DND-41 (cell line): ENCODE results near the gene HOXA4.
A peak's percentile ranks its signal among the peaks of the same experiment; 100 is the strongest.

Source experiments
- ATAC-seq: fragments of 200-7000 bp; cut with Tn5 transposase; 3 replicates; pipeline ENCODE4 v1.9.1; 2021; ENCODE audit warnings: low read depth; ENCODE audit not compliant: insufficient read depth
- DNase-seq: peaks from one replicate; pipeline ENCODE4 v3.0.0-alpha.2; 2020
- H2AFZ ChIP-seq: 2 replicates; pipeline ENCODE4 v1.6.0; 2012; ENCODE audit warnings: low read depth, low read length
- H3K27ac ChIP-seq: 2 replicates; pipeline ENCODE4 v1.5.1; 2012; ENCODE audit warnings: low read length, inconsistent platforms
- H3K27me3 ChIP-seq: fragments of 200-600 bp; sonication (generic); 2 replicates; pipeline ENCODE4 v1.6.0; 2012; ENCODE audit warnings: low read length, mild to moderate bottlenecking, inconsistent platforms; ENCODE audit not compliant: insufficient read depth, poor library complexity
- H3K36me3 ChIP-seq: 2 replicates; pipeline ENCODE4 v1.5.1; 2012; ENCODE audit warnings: low read length, inconsistent platforms; ENCODE audit not compliant: insufficient read depth
- H3K4me1 ChIP-seq: 2 replicates; pipeline ENCODE4 v1.5.1; 2012; ENCODE audit warnings: mild to moderate bottlenecking, low read length; ENCODE audit not compliant: insufficient read depth
- H3K4me2 ChIP-seq: 2 replicates; pipeline ENCODE4 v1.6.0; 2012; ENCODE audit warnings: mild to moderate bottlenecking, moderate library complexity, low read length, inconsistent platforms; ENCODE audit not compliant: insufficient read depth
- H3K4me3 ChIP-seq, 2 experiments: fragments of 200-600 bp in 1 of 2; shearing (Covaris generic) in 1 of 2; 2 replicates each; pipeline ENCODE4 v1.5.1; 2012 to 2016; ENCODE audit warnings: inconsistent platforms in 2 of 2, low read length in 2 of 2, mild to moderate bottlenecking in 2 of 2, low read depth in 1 of 2, moderate library complexity in 1 of 2
- H3K79me2 ChIP-seq: 2 replicates; pipeline ENCODE4 v1.6.0; 2012; ENCODE audit warnings: low read length, inconsistent platforms; ENCODE audit not compliant: insufficient read depth
- H3K9ac ChIP-seq: 2 replicates; pipeline ENCODE4 v1.6.0; 2012; ENCODE audit warnings: low read depth, mild to moderate bottlenecking, inconsistent platforms, low read length, moderate library complexity
- H3K9me3 ChIP-seq: 2 replicates; pipeline ENCODE4 v1.5.1; 2012; ENCODE audit warnings: low read length, moderate library complexity, mild to moderate bottlenecking, inconsistent platforms; ENCODE audit not compliant: insufficient read depth, severe bottlenecking
- H4K20me1 ChIP-seq: 2 replicates; pipeline ENCODE4 v1.6.0; 2012; ENCODE audit warnings: low read length; ENCODE audit not compliant: insufficient read depth
- EZH2 ChIP-seq: IDR thresholded peaks from 3 replicates; pipeline ENCODE4 v1.6.1; 2012; ENCODE audit warnings: borderline replicate concordance, low read depth, mild to moderate bottlenecking, moderate library complexity, low read length, inconsistent platforms; ENCODE audit not compliant: severe bottlenecking
- TF ChIP-seq, protein P1 (sequence below): IDR thresholded peaks from 2 replicates; pipeline ENCODE4 v1.5.1; 2012; ENCODE audit warnings: borderline replicate concordance, low read length, moderate library complexity, mild to moderate bottlenecking; ENCODE audit not compliant: poor library complexity, severe bottlenecking; ENCODE audit errors: extremely low read depth

HOXA4 gene

DNA sequence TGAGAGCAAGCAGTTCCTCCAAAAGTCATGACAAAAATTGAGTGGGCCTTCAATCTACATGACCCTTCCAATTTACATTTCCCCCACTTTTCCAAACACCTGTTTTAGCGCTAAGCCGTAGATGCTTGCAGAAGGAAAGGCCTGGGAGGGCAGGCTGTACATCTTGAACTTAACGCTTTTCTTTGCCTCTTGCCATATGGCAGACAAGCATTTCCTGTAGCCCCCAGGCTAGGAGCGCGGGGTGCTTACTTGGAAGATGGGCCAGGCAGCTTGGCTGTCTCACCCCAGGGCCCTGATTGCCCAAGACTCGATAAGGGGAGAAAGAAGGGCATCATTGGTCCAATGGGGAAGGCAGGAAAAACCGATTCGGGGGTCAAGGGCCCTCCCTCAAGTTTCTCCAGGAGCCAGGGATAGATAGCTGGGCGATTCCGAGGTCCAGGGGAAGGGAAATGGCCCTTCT, 41.8 kb upstream of the HOXA4 start:
- no peak for TF ChIP-seq EZH2
- TF ChIP-seq, protein P1, sequence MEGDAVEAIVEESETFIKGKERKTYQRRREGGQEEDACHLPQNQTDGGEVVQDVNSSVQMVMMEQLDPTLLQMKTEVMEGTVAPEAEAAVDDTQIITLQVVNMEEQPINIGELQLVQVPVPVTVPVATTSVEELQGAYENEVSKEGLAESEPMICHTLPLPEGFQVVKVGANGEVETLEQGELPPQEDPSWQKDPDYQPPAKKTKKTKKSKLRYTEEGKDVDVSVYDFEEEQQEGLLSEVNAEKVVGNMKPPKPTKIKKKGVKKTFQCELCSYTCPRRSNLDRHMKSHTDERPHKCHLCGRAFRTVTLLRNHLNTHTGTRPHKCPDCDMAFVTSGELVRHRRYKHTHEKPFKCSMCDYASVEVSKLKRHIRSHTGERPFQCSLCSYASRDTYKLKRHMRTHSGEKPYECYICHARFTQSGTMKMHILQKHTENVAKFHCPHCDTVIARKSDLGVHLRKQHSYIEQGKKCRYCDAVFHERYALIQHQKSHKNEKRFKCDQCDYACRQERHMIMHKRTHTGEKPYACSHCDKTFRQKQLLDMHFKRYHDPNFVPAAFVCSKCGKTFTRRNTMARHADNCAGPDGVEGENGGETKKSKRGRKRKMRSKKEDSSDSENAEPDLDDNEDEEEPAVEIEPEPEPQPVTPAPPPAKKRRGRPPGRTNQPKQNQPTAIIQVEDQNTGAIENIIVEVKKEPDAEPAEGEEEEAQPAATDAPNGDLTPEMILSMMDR = no peak
- Histone ChIP-seq H4K20me1 (no peaks in the 10 kb centered on the region), H3K79me2 (no peaks in the 10 kb centered on the region), H3K36me3 (no peaks in the 10 kb centered on the region), H3K9ac (no peak overlapping the region), H3K4me1 (no peaks in the 10 kb centered on the region), H3K9me3 (no peaks in the 10 kb centered on the region), H2AFZ (no peak overlapping the region), H3K27me3 (peaks cover 7% of the 10 kb centered on the region), H3K4me3 (no peak overlapping the region), H3K27ac (no peak overlapping the region), H3K4me2 (no peak overlapping the region)
- DNase-seq = no peak
- no peak for ATAC-seq

DNA sequence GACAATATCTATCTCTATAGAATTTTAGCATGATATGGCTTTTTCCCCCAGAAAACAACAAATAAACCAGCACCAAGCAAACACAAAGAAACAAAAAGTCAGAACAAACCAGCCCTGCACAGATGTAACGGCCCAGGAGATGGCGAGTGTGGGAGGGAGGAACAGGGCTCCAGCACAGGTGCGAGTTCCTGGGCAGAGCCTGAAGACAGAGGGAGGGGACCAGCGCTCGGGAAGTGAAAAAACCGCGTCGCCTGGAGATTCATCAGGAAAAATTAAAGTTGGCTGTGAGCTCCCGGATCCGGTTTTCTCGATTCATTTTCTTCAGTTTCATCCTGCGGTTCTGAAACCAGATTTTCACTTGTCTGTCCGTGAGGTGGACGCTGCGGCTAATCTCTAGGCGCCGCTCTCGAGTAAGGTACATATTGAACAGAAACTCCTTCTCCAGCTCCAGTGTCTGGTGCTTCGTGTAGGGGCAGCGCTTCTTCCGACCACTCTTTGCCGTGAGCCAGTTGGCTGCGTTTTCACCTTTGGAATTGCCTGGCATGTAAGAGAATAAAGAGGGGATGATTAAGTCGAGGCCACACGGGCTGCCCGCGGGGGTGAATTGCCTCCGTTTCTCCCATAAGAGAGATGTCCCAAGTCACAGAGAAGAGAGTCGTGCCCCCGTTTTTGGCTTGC, 41.2 kb upstream of the HOXA4 start:
- H3K4me3 ChIP-seq = no peak overlapping the region
- no peaks in the 10 kb centered on the region for H4K20me1 ChIP-seq
- H3K4me1 ChIP-seq = no peaks in the 10 kb centered on the region
- DNase-seq (no peak), ATAC-seq (0 out of 3 replicates have a peak, but pooled peaks have one; percentile 37)
- no peak overlapping the region for H3K4me2 ChIP-seq
- H3K36me3 ChIP-seq = no peaks in the 10 kb centered on the region
- TF ChIP-seq, protein P1 = peak; percentile 5
- no peak for TF ChIP-seq EZH2
- no peaks in the 10 kb centered on the region for H3K9me3 ChIP-seq
- H3K27ac ChIP-seq = no peak overlapping the region
- H3K9ac ChIP-seq = no peak overlapping the region
- no peak overlapping the region for H2AFZ ChIP-seq
- peaks cover 7% of the 10 kb centered on the region for H3K27me3 ChIP-seq
- no peaks in the 10 kb centered on the region for H3K79me2 ChIP-seq

GRCh38 chr7:27171325-27171636, 40.7 kb upstream of the HOXA4 start:
- Histone ChIP-seq H3K9me3 (no peaks in the 10 kb centered on the region), H3K4me3 (no peak overlapping the region), H3K4me2 (no peak overlapping the region), H3K27ac (no peak overlapping the region), H3K27me3 (peaks cover 7% of the 10 kb centered on the region), H3K4me1 (no peaks in the 10 kb centered on the region), H4K20me1 (no peaks in the 10 kb centered on the region), H2AFZ (no peak overlapping the region), H3K79me2 (no peaks in the 10 kb centered on the region), H3K9ac (no peak overlapping the region), H3K36me3 (no peaks in the 10 kb centered on the region)
- ATAC-seq (no peak), DNase-seq (no peak)
- TF ChIP-seq, protein P1 = no peak
- TF ChIP-seq EZH2 = no peak
